Right lobe of liver (tissue), 6 donors: ENCODE results near the gene KRT33B. TPM values are rescaled to one million over a fixed set of nuclear protein-coding genes. Genes with fewer than 3 reads are reported as not detected.
A peak's percentile ranks its signal among the peaks of the same experiment; 100 is the strongest.

ENCODE experiments used
- ATAC-seq, 4 donors: fragments of 200-7000 bp; cut with Tn5 transposase; one replicate each; pipeline ENCODE4 v1.9.1; 2020; ENCODE audit warnings: mild to moderate bottlenecking in 4 of 4, moderate library complexity in 4 of 4
- DNase-seq, 3 donors: peaks; one replicate each; pipeline ENCODE4 v3.0.0-alpha.2; 2020
- H3K27ac ChIP-seq, 3 donors: fragments of 200-600 bp; one replicate each; pipeline ENCODE4 v1.8.0; 2022
- H3K27me3 ChIP-seq, 2 donors: fragments of 200-600 bp; one replicate each; pipeline ENCODE4 v1.8.0; 2022
- H3K36me3 ChIP-seq, 4 donors: fragments of 200-600 bp; sonication (generic) in 1 of 4; one replicate each; pipeline versions ENCODE4 v1.5.1 to v1.8.0; 2017 to 2022; ENCODE audit warnings: control low read depth in 1 of 4
- H3K4me1 ChIP-seq, 4 donors: fragments of 200-600 bp; sonication (generic) in 1 of 4; one replicate each; pipeline versions ENCODE4 v1.5.1 to v1.8.0; 2017 to 2022; ENCODE audit warnings: control low read depth in 1 of 4
- H3K4me3 ChIP-seq, 3 donors: fragments of 200-600 bp; one replicate each; pipeline ENCODE4 v1.8.0; 2022
- H3K9me3 ChIP-seq, 4 donors: fragments of 200-600 bp; sonication (generic) in 1 of 4; one replicate each; pipeline versions ENCODE4 v1.5.1 to v1.8.0; 2017 to 2022; ENCODE audit warnings: control low read depth in 1 of 4
- CTCF ChIP-seq, 4 donors: fragments of 200-600 bp in 3 of 4; fragments of 450-650 bp in 1 of 4; IDR thresholded peaks; one replicate each; pipeline versions ENCODE4 v1.5.1 to v1.8.0; 2016 to 2022; ENCODE audit warnings: antibody characterized with exemption in 4 of 4, mild to moderate bottlenecking in 2 of 4
- POLR2A ChIP-seq: fragments of 450-650 bp; IDR thresholded peaks from one replicate; pipeline ENCODE4 v1.6.1; 2017; ENCODE audit warnings: antibody characterized with exemption, mild to moderate bottlenecking
- WGBS: methylation state at CpG from one replicate; pipeline ENCODE4 v1.1.6; 2018; ENCODE audit warnings: low coverage, low lambda C conversion rate; ENCODE audit not compliant: insufficient coverage; ENCODE audit errors: missing lambda C conversion rate; 5-methylcytosine and 5-hydroxymethylcytosine counted together
- intact Hi-C, 2 donors: fragments of 100-400 bp; cut with DNase I; formaldehyde crosslinking; loops; one replicate each; pipeline versions ENCODE4 v1.11.2 to v1.14.1; 2022
- total RNA-seq, 6 experiments: library from RNA; depleted of rRNA in 2 of 6; stranded (reverse); fragments of >200 nt in 2 of 6; fragmentation: NEBNext Ultra II Directional in 3 of 6; extraction: Animal tissue kit (Norgen Biotek cat#: 25700) in 3 of 6; gene quantifications; one replicate each; pipeline versions ENCODE4 v1.1.0 to v1.2.4, GENCODE V29; 2016 to 2023
- donor health status: DM: no; HTN: yes; CAD: no.
- donor health status: DM: no; HTN: no; CAD: no.
- donor health status: DM: no; HTN: no; CAD: no.
- donor health status: DM: no; HTN: yes; CAD: no.
- donor health status: DM: no; HTN: yes; CAD: no.

The KRT33B gene
- total RNA-seq, 6 experiments from 2014 or later, result not detected

- no peak overlapping the region for H3K4me3 ChIP-seq
- no peak overlapping the region for H3K27ac ChIP-seq
- no peaks in the 10 kb centered on the region for H3K27me3 ChIP-seq
- no peak for DNase-seq
- ATAC-seq, result no peak
- H3K36me3 ChIP-seq, result no peaks in the 10 kb centered on the region
- no peaks in the 10 kb centered on the region for H3K4me1 ChIP-seq
- no CpG with 5 or more reads among the region's 18 CpGs for WGBS
- intact Hi-C loops, result loop anchor here in 1 of 2 donors (10.0 kb wide), 1 partner anchor 432 kb away; no protein-coding TSS in a partner anchor
- no peak for TF ChIP-seq CTCF (IDR thresholded peaks at IDR 0.05)
- TF ChIP-seq POLR2A, result no peak
- H3K9me3 ChIP-seq, result no peaks in the 10 kb centered on the region
These were observed 43.2 kb downstream of the KRT33B start for GRCh38 chr17:41326173-41327145.

GRCh38 chr17:41325611-41326010 lies 44.0 kb downstream of the KRT33B start:
- no peaks in the 10 kb centered on the region for H3K9me3 ChIP-seq
- no peak overlapping the region for H3K27ac ChIP-seq
- H3K36me3 ChIP-seq, result no peaks in the 10 kb centered on the region
- no peak for TF ChIP-seq CTCF (IDR thresholded peaks at IDR 0.05)
- TF ChIP-seq POLR2A, result no peak
- H3K27me3 ChIP-seq, result no peaks in the 10 kb centered on the region
- no peak for ATAC-seq
- DNase-seq, result no peak
- 80% methylated on average over 2 of the region's 6 CpGs for WGBS
- H3K4me3 ChIP-seq, result no peak overlapping the region
- H3K4me1 ChIP-seq, result no peaks in the 10 kb centered on the region
- intact Hi-C loops, result loop anchor here in 1 of 2 donors (10.0 kb wide), 1 partner anchor 431 kb away; no protein-coding TSS in a partner anchor

DNA sequence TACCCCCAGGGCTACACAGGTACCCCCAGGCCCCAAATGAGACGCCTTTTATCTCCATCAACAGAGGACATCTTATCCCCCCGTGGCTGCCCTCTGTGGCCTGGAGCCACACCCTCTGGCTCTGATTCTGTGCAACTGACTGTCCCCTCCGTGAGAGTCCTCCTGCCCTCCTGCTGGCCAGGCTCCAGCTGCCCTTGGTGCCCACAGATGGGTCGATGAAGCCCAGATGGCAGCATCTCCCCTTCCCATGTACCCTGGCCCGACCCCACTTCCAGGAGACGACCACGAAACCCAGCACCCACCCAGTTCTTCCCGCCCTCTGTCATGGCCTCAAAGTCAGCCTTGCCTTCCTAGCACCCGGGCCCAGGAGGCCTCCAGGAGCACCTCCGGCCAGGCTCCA lies 44.5 kb downstream of the KRT33B start:
- H3K4me3 ChIP-seq, result no peak overlapping the region
- H3K4me1 ChIP-seq, result no peaks in the 10 kb centered on the region
- no peaks in the 10 kb centered on the region for H3K9me3 ChIP-seq
- H3K36me3 ChIP-seq, result no peaks in the 10 kb centered on the region
- 20% methylated on average over 2 of the region's 10 CpGs for WGBS
- DNase-seq (no peak), ATAC-seq (no peak)
- H3K27ac ChIP-seq, result no peak overlapping the region
- intact Hi-C loops, result loop anchor here in 1 of 2 donors (10.0 kb wide), 1 partner anchor 430 kb away; no protein-coding TSS in a partner anchor
- no peaks in the 10 kb centered on the region for H3K27me3 ChIP-seq
- TF ChIP-seq POLR2A, result no peak

DNA sequence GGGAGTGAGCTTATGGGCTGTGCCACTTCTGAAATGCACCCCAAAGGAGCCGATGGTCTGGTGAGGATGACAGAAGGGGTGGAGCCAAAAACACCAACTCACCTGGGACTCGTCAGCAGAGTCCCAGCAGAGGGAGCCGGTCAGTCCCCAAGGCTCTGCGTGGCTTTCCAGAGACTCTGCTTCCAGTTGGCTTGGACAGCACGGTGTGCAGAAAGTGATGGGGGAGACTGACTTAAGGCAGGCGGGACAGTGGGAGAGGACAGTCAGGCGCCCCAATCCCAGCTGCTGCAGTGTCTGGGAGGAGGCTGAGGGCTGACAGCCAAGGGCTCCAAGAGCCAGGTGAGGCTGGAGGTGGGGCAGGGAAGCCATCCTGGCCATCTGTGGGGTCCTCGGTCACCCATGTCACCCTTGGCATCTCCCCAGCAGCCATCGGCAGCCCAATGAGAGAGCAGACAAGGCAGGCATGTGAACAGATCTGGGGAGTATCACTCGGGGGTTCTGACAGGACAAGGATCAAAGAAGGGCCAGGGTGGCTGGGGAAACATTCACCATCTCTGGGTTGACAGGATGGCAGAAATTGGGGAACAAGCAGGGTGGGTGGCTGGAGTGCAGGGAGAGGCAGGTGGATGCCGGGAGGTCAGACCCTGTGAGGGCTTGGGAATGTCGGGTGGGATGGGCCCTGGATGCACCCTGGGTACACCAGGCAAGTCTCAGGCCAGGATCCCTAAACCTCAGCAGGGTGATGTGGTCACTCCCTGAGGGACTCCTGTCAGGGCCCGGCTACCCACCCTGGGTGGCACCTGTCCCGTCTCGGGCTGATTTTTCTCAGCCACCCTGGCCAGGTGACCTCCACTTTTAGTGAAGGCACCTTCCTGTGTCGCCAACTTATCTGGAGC lies 45.2 kb downstream of the KRT33B start:
- no peak overlapping the region for H3K27ac ChIP-seq
- DNase-seq (no peak), ATAC-seq (peak; percentile 28 to 63 (median 52))
- H3K4me3 ChIP-seq, result no peak overlapping the region
- TF ChIP-seq POLR2A, result no peak
- TF ChIP-seq CTCF (IDR thresholded peaks at IDR 0.05), result peak in 2 of 4 donors; percentile 16 to 34
- no peaks in the 10 kb centered on the region for H3K36me3 ChIP-seq
- 7% methylated on average over 3 of the region's 16 CpGs for WGBS
- intact Hi-C loops, result loop anchor here in 1 of 2 donors (10.0 kb wide), 1 partner anchor 430 kb away; no protein-coding TSS in a partner anchor
- no peaks in the 10 kb centered on the region for H3K4me1 ChIP-seq
- H3K27me3 ChIP-seq, result no peaks in the 10 kb centered on the region
- no peaks in the 10 kb centered on the region for H3K9me3 ChIP-seq
